IPS-18a (cell line): Measurements from ENCODE around the gene TAF9.

ENCODE experiments used
- H3K27ac ChIP-seq: one replicate; pipeline ENCODE4 v1.5.1; 2013; ENCODE audit warnings: low read length
- H3K27me3 ChIP-seq: one replicate; pipeline ENCODE4 v1.6.1; 2013; ENCODE audit warnings: mild to moderate bottlenecking, low read length; ENCODE audit not compliant: control insufficient read depth, insufficient read depth
- H3K36me3 ChIP-seq: one replicate; pipeline ENCODE4 v1.6.1; 2013; ENCODE audit warnings: low read depth, low read length; ENCODE audit not compliant: control insufficient read depth
- H3K4me1 ChIP-seq: one replicate; pipeline ENCODE4 v1.6.1; 2013; ENCODE audit warnings: low read depth, low read length; ENCODE audit not compliant: control insufficient read depth
- H3K4me3 ChIP-seq: one replicate; pipeline ENCODE4 v1.5.1; 2013; ENCODE audit warnings: low read length
- H3K9ac ChIP-seq: one replicate; pipeline ENCODE4 v1.6.1; 2013; ENCODE audit warnings: mild to moderate bottlenecking, low read length, moderate library complexity
- H3K9me3 ChIP-seq: one replicate; pipeline ENCODE4 v1.6.1; 2013; ENCODE audit warnings: low read depth, low read length; ENCODE audit not compliant: control insufficient read depth

Gene TAF9

GRCh38 chr5:69368458-69369339 is 621 bp downstream of the TAF9 start:
- H3K4me3 ChIP-seq: peak overlapping the region; percentile 97
- peak overlapping the region; percentile 93 for H3K27ac ChIP-seq
- H3K9me3 ChIP-seq: no peaks in the 10 kb centered on the region
- peaks cover 12% of the 10 kb centered on the region for H3K4me1 ChIP-seq
- H3K9ac ChIP-seq: peak overlapping the region; percentile 98
- H3K36me3 ChIP-seq: peaks cover 27% of the 10 kb centered on the region
- H3K27me3 ChIP-seq: no peaks in the 10 kb centered on the region

GRCh38 chr5:69367697-69368279 is 1.5 kb downstream of the TAF9 start:
- Histone ChIP-seq H3K9ac (peak overlapping the region; percentile 98), H3K27me3 (no peaks in the 10 kb centered on the region), H3K4me1 (peaks cover 12% of the 10 kb centered on the region), H3K9me3 (no peaks in the 10 kb centered on the region), H3K27ac (no peak overlapping the region), H3K36me3 (peaks cover 28% of the 10 kb centered on the region), H3K4me3 (peak overlapping the region; percentile 97)

DNA sequence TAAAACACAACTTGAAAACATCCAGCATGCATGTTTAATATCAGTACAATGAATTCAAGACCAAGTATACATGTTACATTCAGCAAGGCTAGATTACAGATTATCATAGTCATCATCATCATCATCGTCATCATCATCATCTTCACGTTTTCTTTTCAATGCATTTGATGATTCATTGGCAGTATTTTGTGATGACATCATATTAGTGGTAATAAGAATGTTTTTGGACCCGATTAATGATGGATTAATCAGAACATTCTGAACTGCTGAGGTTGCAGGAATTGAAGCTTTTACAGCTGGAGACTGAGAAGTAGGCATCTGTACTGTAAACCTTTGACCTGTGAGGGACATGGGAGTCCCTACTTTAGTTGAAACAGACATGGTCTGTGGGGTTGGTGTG is 4.5 kb downstream of the TAF9 start:
- H3K27ac ChIP-seq: no peak overlapping the region
- H3K27me3 ChIP-seq: no peaks in the 10 kb centered on the region
- peaks cover 33% of the 10 kb centered on the region for H3K36me3 ChIP-seq

DNA sequence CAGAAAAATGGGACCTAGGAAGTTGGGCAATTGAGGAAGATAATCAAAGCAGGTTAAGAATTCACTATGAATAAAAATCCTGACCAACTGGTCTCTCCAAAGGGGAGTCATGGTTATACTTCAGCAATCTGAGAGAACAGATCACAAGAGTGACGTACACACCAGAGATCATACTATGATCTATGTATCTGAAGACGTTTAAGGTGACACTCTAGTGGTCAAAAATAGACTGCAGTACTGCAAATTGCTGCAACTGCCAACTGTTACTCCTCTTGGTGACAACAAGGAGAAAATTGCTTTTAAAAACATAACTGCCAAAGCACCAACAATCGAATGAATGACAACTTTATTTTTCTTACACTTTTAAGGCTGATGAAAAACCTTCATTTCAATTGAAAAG is 4.9 kb downstream of the TAF9 start:
- H3K9me3 ChIP-seq: no peaks in the 10 kb centered on the region
- peaks cover 33% of the 10 kb centered on the region for H3K36me3 ChIP-seq
- no peak overlapping the region for H3K4me3 ChIP-seq

More for the DNA sequence above, 4.5 kb downstream of the TAF9 start:
- H3K9ac ChIP-seq: no peak overlapping the region
- H3K4me1 ChIP-seq: peaks cover 7% of the 10 kb centered on the region
- no peak overlapping the region for H3K4me3 ChIP-seq
- no peaks in the 10 kb centered on the region for H3K9me3 ChIP-seq

DNA sequence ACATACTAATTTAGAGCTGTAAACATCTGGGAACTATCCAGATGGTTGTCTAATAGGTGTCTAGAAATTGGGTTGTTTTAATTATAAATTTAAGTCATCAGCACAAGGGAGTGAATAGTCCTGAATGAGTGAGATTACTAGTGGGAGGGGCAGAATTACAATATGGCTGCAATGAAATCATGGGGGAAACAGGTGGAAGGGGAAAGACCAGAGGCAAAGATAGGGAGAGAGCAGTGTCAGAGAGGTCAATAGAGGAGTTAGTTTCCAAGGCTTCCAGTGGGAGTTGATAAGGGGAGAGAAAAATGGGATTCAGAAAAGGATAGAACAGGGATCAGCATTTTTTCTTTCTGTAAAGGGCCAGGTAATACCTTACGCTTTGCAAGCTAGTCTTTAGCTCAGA is 8.9 kb downstream of the TAF9 start:
- Histone ChIP-seq H3K36me3 (peaks cover 25% of the 10 kb centered on the region), H3K27me3 (no peaks in the 10 kb centered on the region), H3K4me1 (no peaks in the 10 kb centered on the region), H3K4me3 (no peak overlapping the region), H3K9ac (no peak overlapping the region), H3K27ac (no peak overlapping the region), H3K9me3 (no peaks in the 10 kb centered on the region)

More for the DNA sequence above, 4.9 kb downstream of the TAF9 start:
- Histone ChIP-seq H3K9ac (no peak overlapping the region), H3K4me1 (peaks cover 7% of the 10 kb centered on the region), H3K27ac (no peak overlapping the region), H3K27me3 (no peaks in the 10 kb centered on the region)

GRCh38 chr5:69359699-69360098 is 9.6 kb downstream of the TAF9 start:
- Histone ChIP-seq H3K4me3 (no peak overlapping the region), H3K4me1 (no peaks in the 10 kb centered on the region), H3K27me3 (no peaks in the 10 kb centered on the region), H3K9ac (no peak overlapping the region), H3K27ac (no peak overlapping the region), H3K9me3 (no peaks in the 10 kb centered on the region), H3K36me3 (peaks cover 21% of the 10 kb centered on the region)

DNA sequence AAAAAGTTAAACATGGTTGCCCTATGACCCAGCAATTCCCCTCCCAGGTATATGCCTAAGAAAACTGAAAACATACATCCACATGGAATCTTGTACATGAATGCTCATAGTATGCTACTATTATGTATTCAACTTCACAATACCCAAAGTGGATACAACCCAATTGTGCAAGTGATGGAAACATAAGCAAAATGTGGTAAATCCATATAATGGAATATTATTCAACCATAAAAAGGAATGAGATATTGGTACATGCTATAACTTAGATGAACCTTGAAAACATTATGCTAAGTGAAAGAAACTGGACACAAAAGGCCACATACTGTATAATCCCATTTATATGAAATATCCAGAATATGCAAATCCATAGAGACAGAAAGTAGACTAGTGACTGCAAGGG is 18.7 kb downstream of the TAF9 start:
- no peaks in the 10 kb centered on the region for H3K9me3 ChIP-seq
- H3K27ac ChIP-seq: no peak overlapping the region
- H3K4me1 ChIP-seq: no peaks in the 10 kb centered on the region
- no peak overlapping the region for H3K9ac ChIP-seq
- no peak overlapping the region for H3K4me3 ChIP-seq
- peaks cover 26% of the 10 kb centered on the region for H3K36me3 ChIP-seq
- no peaks in the 10 kb centered on the region for H3K27me3 ChIP-seq

GRCh38 chr5:69343083-69343482 is 26.2 kb downstream of the TAF9 start:
- Histone ChIP-seq H3K9me3 (no peaks in the 10 kb centered on the region), H3K9ac (no peak overlapping the region), H3K36me3 (no peaks in the 10 kb centered on the region), H3K4me3 (no peak overlapping the region), H3K27me3 (no peaks in the 10 kb centered on the region), H3K27ac (no peak overlapping the region), H3K4me1 (no peaks in the 10 kb centered on the region)

GRCh38 chr5:69341520-69342161 is 27.7 kb downstream of the TAF9 start:
- no peak overlapping the region for H3K4me3 ChIP-seq
- H3K36me3 ChIP-seq: no peaks in the 10 kb centered on the region
- no peak overlapping the region for H3K27ac ChIP-seq
- H3K9ac ChIP-seq: no peak overlapping the region
- H3K4me1 ChIP-seq: no peaks in the 10 kb centered on the region
- H3K27me3 ChIP-seq: no peaks in the 10 kb centered on the region
- no peaks in the 10 kb centered on the region for H3K9me3 ChIP-seq

GRCh38 chr5:69335341-69335935 is 33.9 kb downstream of the TAF9 start:
- Histone ChIP-seq H3K4me3 (no peak overlapping the region), H3K9me3 (no peaks in the 10 kb centered on the region), H3K9ac (no peak overlapping the region), H3K4me1 (peaks cover 4% of the 10 kb centered on the region), H3K27ac (no peak overlapping the region), H3K27me3 (no peaks in the 10 kb centered on the region), H3K36me3 (no peaks in the 10 kb centered on the region)

DNA sequence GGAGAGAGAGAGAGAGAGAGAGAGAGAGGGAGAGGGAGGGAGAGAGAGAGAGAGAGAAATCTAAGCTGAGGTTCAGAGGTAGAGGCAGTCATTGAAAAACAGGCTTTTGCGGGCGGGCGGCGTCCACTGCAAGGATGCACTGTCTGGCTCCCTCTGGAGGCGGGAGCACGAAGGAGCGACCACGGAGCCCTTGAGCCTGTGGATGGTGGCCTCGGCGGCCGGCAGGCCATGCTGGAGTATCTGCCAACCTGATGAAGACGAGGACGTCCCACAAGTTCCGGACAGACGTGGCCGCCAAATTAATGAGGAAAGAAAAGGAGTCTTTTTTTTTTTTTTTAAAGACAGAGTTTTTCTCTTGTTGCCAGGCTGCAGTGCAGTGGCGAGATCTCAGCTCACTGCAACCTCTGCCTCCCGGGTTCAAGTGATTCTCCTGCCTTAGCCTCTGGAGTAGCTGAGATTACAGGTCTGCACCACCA is 34.5 kb downstream of the TAF9 start:
- Histone ChIP-seq H3K36me3 (no peaks in the 10 kb centered on the region), H3K9ac (no peak overlapping the region)

More for the DNA sequence above, 34.5 kb downstream of the TAF9 start:
- Histone ChIP-seq H3K4me3 (no peak overlapping the region), H3K27ac (no peak overlapping the region), H3K9me3 (no peaks in the 10 kb centered on the region), H3K27me3 (no peaks in the 10 kb centered on the region), H3K4me1 (peaks cover 4% of the 10 kb centered on the region)
